Neural crest cell (in vitro differentiated cells): ENCODE data around the gene ELAC2. TPM values are rescaled to one million over a fixed set of nuclear protein-coding genes. Genes with fewer than 3 reads are reported as not detected.

Experiments
- DNase-seq: peaks from one replicate; pipeline ENCODE4 v3.0.0; 2021; ENCODE audit warnings: low read depth, mixed read lengths, low spot score
- H3K27ac Mint-ChIP-seq: one replicate; pipeline ENCODE4 v1.8.0; 2021; ENCODE audit warnings: mild to moderate bottlenecking, mixed read lengths; ENCODE audit not compliant: unreplicated experiment
- H3K27me3 Mint-ChIP-seq: 2 replicates; pipeline ENCODE4 v1.8.0; 2021; ENCODE audit warnings: low read depth, mild to moderate bottlenecking, mixed read lengths
- H3K36me3 Mint-ChIP-seq: 2 replicates; pipeline ENCODE4 v1.8.0; 2021; ENCODE audit warnings: low read depth, mild to moderate bottlenecking, mixed read lengths
- H3K4me1 Mint-ChIP-seq: 2 replicates; pipeline ENCODE4 v1.8.0; 2021; ENCODE audit warnings: mixed read lengths
- H3K4me3 Mint-ChIP-seq: one replicate; pipeline ENCODE4 v1.8.0; 2021; ENCODE audit warnings: mild to moderate bottlenecking, mixed read lengths
- H3K9me3 Mint-ChIP-seq: 2 replicates; pipeline ENCODE4 v1.8.0; 2021; ENCODE audit warnings: mixed read lengths
- CTCF ChIP-seq: fragments of 200-600 bp; sonication (generic); conservative IDR thresholded peaks from 2 replicates; pipeline ENCODE4 v1.5.0; 2021; ENCODE audit warnings: antibody characterized with exemption, mild to moderate bottlenecking
- total RNA-seq: library from RNA; stranded (reverse); gene quantifications from 2 replicates; pipeline ENCODE4 v1.2.1, GENCODE V29; 2021

Gene ELAC2
- total RNA-seq, 1 donor from 2014 or later = 66.9 TPM

GRCh38 chr17:12973496-12974004 is 44.3 kb downstream of the ELAC2 start:
- no peak for TF ChIP-seq CTCF
- H3K4me1 Mint-ChIP-seq = peaks cover 6% of the 10 kb centered on the region
- peaks cover 2% of the 10 kb centered on the region for H3K36me3 Mint-ChIP-seq
- H3K4me3 Mint-ChIP-seq = no peak overlapping the region
- no peaks in the 10 kb centered on the region for H3K9me3 Mint-ChIP-seq
- H3K27me3 Mint-ChIP-seq = peaks cover 13% of the 10 kb centered on the region
- no peak overlapping the region for H3K27ac Mint-ChIP-seq
- no peak for DNase-seq

- Mint-ChIP-seq H3K4me1 (peaks cover 5% of the 10 kb centered on the region), H3K9me3 (no peaks in the 10 kb centered on the region), H3K4me3 (no peak overlapping the region), H3K27ac (no peak overlapping the region), H3K27me3 (peaks cover 3% of the 10 kb centered on the region), H3K36me3 (peaks cover 6% of the 10 kb centered on the region)
- DNase-seq = no peak
- TF ChIP-seq CTCF = no peak
These were observed 49.9 kb downstream of the ELAC2 start for GRCh38 chr17:12967962-12968361.

GRCh38 chr17:12966413-12966812 is 51.4 kb downstream of the ELAC2 start:
- H3K4me3 Mint-ChIP-seq = no peak overlapping the region
- H3K36me3 Mint-ChIP-seq = peaks cover 9% of the 10 kb centered on the region
- TF ChIP-seq CTCF = no peak
- peaks cover 5% of the 10 kb centered on the region for H3K4me1 Mint-ChIP-seq
- H3K9me3 Mint-ChIP-seq = no peaks in the 10 kb centered on the region
- no peaks in the 10 kb centered on the region for H3K27me3 Mint-ChIP-seq
- DNase-seq = no peak
- H3K27ac Mint-ChIP-seq = no peak overlapping the region

GRCh38 chr17:12965988-12966387 is 51.8 kb downstream of the ELAC2 start:
- TF ChIP-seq CTCF = no peak
- H3K4me3 Mint-ChIP-seq = no peak overlapping the region
- no peak overlapping the region for H3K27ac Mint-ChIP-seq
- no peaks in the 10 kb centered on the region for H3K9me3 Mint-ChIP-seq
- H3K4me1 Mint-ChIP-seq = peaks cover 5% of the 10 kb centered on the region
- H3K27me3 Mint-ChIP-seq = no peaks in the 10 kb centered on the region
- peaks cover 9% of the 10 kb centered on the region for H3K36me3 Mint-ChIP-seq
- no peak for DNase-seq

GRCh38 chr17:12964840-12965239 is 53.0 kb downstream of the ELAC2 start:
- no peaks in the 10 kb centered on the region for H3K9me3 Mint-ChIP-seq
- TF ChIP-seq CTCF = no peak

More at GRCh38 chr17:12964840-12965239, 53.0 kb downstream of the ELAC2 start:
- peaks cover 5% of the 10 kb centered on the region for H3K4me1 Mint-ChIP-seq
- H3K36me3 Mint-ChIP-seq = peaks cover 9% of the 10 kb centered on the region
- H3K4me3 Mint-ChIP-seq = no peak overlapping the region
- DNase-seq = no peak
- H3K27ac Mint-ChIP-seq = no peak overlapping the region
- no peaks in the 10 kb centered on the region for H3K27me3 Mint-ChIP-seq
